Tongue (tissue), 2 donors: ENCODE results near the gene RREB1. TPM values are rescaled to one million over a fixed set of nuclear protein-coding genes. Genes with fewer than 3 reads are reported as not detected.
"Not testable (repeated sequence)": the region's sequence is repeated elsewhere in the genome, so short reads cannot be mapped to it uniquely, and the experiment has no call there.

Source experiments
- DNase-seq: peaks from one replicate; pipeline ENCODE4 v3.0.0-alpha.2; 2015
- total RNA-seq: library from RNA; depleted of rRNA; stranded (reverse); fragments of >200 nt; gene quantifications from one replicate; pipeline ENCODE4 v1.2.3, GENCODE V29; 2014

The RREB1 gene
- total RNA-seq, 1 donor from 2014 or later = 44.7 TPM

DNA sequence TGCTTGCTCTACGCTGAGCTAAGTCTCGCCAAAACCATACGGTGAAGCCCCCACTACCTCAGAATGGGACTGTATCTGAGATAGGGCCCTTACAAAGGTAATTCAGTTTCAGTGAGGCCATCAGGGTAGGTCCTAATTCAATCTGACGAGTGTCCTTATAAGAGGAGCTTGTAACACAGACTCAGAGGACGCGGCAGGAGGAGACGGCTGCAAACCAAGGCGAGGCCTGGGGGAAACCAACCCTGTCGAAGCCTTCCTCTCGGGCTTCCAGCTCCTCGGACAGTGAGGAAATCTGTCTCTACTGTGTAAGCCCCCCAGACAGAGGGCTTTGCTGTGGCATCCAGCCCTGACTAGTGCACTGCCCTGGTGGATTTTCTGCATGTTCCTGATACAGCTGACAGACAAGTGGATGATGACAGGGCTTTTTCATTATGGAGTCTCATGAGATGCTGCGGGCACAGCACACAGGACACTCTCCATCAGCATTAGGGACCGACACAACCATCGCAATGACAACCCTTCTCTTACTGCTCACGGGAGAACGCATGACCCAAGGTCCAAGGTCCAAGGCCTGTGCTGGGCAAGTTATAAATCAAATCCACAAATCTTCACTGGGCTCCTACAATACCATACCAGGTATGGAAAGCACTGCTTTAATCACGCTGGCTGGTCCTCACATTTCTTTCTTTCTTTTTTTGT lies 157.1 kb downstream of the RREB1 start:
- DNase-seq = no peak

DNA sequence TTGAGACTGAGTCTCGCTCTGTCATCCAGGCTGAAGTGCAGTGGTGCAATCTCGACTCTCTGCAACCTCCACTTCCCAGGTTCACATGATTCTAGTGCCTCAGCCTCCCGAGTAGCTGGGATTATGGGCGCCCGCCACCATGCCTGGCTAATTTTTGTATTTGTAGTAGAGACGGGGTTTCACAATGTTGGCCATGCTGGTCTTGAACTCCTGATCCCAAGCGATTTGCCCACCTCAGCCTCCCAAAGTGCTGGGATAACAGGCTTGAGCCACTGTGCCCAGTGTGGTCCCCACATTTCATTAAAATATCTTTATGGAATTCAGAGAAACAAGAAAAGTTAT lies 157.6 kb downstream of the RREB1 start:
- not testable (repeated sequence) for DNase-seq

DNA sequence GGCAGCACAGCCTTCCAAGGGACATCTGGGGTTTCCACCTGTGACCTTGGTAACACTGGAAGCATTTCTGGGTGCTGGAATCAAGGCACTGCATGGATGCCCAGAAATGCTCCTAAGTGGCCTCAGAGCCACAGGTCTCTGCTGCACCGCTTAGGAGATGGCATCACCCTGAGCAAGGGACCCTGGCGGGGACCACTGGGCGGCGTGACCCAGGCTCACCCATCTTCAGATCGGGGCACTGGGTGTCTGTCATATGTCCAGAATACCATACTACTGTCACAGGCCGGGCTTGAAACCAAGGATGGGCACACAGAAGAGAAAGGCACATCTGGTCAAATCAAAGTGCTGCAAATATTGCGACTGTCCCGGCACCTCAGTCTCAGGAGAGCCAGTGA lies 159.3 kb downstream of the RREB1 start:
- DNase-seq = no peak

GRCh38 chr6:7267466-7268091 lies 159.8 kb downstream of the RREB1 start:
- DNase-seq = peak; percentile 47

DNA sequence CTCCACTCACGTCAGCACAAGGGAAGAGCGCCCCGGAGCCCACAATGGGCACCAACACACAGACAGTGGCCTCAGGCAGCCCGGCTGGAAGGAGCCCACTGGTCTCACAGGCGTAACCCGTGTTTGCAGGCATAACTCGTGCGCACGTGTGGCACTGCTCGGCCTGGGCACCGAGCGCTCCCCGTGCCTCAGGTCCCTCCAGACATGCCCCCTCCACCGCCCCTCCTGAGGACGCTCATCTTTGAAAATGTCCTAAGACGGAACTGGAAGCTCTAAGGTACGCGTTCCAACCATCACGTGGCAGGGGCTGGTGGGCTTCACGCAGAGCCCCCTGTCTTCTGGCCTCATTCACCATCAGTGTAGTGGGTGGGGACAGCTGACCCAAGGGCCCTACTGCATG lies 160.6 kb downstream of the RREB1 start:
- DNase-seq = no peak

- DNase-seq = peak; percentile 64
These were observed 161.2 kb downstream of the RREB1 start for GRCh38 chr6:7268816-7269555.

DNA sequence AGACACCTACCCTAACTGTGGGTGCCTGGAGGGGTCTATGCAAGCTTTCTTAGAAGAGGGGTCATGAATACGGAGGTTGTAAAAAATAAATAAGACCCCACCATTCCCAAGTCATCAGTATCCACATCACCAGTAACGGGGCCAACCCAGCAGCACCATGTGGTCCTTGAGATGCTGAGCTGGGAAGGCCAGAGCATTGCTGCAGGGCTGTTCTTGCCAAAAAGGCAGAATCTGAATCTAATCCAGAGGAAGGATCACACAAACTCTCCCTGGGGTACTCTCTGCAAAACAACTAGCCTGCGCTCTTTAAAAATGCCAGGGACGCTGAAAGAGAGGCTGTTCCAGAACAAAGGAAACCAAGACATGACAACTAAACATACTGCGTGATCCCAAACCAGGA lies 162.1 kb downstream of the RREB1 start:
- DNase-seq = peak; percentile 31

DNA sequence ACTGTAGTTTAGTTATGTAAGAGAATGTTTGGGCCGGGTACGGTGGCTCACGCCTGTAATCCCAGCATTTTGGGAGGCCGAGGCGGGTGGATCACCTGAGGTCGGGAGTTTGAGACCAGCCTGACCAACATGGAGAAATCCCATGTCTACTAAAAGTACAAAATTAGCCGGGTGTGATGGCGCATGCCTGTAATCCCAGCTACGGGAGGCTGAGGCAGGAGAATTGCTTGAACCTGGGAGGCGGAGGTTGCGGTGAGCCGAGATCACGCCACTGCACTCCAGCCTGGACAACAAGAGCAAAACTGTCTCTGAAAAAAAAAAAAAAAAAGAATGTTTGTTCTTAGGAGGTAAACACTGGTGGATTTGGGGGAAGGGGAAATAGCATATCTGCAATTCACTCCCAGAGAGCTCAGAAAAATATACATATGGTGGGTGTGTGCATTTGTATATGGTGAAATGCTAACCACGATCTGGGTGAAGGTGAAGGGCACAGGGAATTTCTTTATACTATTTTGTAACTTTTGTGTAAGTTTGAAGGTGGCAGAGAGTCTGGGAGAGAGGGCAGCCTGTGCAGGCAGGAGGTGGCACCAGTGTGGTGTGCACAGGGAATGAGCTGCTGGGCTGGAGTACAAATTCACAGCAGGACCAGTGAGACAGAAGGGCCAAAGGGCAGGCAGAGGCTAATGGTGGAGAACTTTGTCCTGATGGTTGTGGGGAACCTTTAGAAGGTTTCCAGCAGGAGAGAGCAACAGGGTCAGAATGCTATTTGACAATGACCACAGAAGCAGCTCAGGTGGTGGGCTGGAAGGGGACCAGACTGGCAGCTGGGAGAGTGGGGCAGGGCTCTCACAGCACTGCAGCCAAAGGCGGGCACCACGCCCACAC lies 162.8 kb downstream of the RREB1 start:
- peak; percentile 24 for DNase-seq

GRCh38 chr6:7271205-7271534 lies 163.4 kb downstream of the RREB1 start:
- no peak for DNase-seq

DNA sequence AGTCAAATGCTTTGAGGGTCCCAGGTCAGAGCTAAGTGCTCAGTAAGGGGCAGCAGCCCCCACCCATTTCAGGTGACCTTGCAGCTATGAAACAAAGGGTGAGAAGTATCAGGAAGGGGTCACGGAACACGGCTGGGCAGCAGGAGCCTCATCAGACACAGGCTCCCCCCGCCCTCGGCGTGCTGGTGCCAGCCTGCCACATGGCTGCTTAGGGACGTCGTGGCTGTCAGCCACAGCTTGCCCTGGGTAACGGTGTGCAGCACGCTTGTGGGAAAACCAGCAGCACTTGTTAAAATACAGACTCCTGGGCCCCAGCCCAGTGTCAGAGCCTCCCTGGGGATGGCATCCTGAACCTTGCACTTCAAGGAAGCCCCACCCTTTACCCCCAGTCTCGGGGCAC lies 165.9 kb downstream of the RREB1 start:
- no peak for DNase-seq

DNA sequence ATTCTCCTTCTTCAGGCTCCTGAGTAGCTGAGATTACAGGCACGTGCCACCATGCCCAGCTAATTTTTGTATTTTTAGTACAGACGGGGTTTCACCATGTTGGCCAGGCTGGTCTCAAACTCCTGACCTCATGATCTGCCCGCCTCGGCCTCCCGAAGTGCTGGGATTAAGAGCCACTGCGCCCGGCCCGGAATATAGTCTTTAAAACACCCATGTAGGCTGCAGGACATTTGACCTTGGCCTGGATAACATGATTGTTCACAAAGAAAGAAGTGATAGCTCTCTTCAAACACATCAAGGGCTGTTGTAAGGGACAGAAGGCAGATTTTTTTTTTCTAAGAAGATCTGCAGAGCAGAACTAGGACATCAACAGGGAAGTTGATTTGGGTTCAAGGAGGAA lies 166.8 kb downstream of the RREB1 start:
- not testable (repeated sequence) for DNase-seq

GRCh38 chr6:7276199-7276524 lies 168.4 kb downstream of the RREB1 start:
- no peak for DNase-seq

DNA sequence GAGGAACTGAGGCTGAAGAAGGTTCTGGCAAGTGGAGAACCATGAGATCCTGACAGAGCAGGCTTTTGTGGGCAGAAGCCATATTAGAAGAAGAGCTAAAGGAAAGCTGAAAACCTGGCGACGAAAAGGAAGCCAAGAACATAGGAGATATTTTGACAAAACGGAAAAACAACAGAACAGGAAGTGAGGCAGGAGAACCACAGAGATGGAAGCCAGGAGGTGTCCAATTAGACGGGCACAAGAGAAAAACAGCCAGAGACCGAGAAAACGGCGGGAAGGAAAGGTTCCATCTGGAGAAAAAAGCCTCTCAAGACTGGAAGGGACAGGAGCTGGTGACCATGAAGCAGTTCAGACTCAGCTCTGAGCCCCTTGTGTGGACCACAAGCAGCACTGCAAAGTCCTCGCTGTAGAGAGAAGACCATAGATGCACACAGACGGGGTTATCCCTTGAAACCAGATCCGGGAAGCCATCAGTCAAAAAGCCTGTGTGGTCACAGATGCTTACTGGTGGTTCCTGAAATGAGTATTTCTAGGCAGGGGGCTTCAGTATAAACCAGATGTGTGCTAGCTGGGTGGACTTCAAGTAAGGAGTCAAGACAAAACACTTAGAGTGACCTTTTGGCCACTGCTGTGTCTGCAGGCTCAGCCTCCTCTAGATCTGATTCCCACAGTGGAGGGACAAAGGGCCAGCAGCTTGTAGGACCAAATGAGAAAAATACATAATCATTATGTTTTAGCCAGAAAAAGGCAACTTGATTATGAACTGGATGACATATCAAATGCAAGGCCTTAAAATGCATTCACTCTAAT lies 174.5 kb downstream of the RREB1 start:
- no peak for DNase-seq

DNA sequence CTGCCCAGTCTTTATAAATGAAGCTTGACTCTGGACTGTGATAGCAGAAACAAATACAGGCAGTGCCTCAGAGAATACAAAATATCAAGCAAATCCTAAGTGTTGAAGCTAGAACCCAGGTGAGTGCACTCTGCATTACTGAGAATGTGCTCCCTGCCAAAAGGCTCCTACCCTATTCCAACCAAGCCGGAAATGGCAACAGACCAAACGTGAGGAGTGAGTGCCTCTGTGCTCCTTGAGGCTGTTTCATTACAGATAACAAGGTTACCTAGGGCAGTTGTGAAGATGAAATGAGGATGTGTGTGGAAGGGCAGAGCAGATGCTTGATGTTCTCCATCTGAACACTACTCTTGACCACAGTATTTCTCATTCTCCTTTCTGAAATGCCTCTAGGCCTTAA lies 175.9 kb downstream of the RREB1 start:
- no peak for DNase-seq

DNA sequence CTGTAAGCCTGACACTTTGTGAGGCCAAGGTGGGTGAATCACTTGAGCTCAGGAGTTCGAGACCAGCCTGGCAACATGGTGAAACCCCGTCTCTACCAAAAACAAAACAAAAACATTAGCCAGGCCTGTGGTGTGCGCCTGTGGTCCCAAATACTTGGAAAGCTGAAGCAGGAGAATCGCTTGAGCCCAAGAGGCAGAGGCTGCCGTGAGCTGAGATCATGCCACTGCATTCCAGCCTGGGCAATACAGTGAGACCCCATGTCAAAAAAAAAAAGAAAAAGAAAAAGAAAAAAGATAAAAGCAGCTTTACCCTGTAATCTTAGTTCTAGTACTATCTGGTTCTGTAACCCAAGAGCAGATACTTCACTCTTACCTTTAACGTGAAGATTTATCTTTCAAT lies 177.7 kb downstream of the RREB1 start:
- DNase-seq = no peak

DNA sequence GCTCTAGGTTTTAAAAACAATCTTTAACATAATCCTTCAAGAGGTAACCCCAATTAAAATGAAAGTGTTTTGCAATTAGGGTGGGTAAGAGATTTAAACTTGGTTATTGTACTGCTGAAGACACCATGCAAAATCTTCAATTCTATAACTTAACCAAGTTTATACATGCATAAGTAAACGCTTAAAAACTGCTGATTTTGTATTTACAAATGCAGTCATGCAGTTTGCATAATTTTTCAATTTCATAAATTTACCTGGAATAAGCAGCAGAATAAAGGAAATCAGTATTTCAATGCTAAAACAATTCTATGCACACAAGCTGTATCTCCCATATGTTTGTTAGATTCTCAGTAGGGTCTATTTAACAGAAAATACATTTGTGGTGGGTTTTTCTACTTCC lies 182.3 kb downstream of the RREB1 start:
- no peak for DNase-seq

- no peak for DNase-seq
These were observed 185.0 kb downstream of the RREB1 start for GRCh38 chr6:7292596-7293255.

GRCh38 chr6:7295916-7296315 lies 188.2 kb downstream of the RREB1 start:
- no peak for DNase-seq

GRCh38 chr6:7296602-7297001 lies 188.8 kb downstream of the RREB1 start:
- DNase-seq = no peak

GRCh38 chr6:7298113-7298512 lies 190.4 kb downstream of the RREB1 start:
- DNase-seq = no peak

GRCh38 chr6:7300926-7301325 lies 193.2 kb downstream of the RREB1 start:
- no peak for DNase-seq
